H1 (cell line): Measurements from ENCODE around the gene APLP2.

ENCODE experiments used
- ASH2L ChIP-seq: fragments of 200-600, 300-600 bp; sonication (generic); IDR thresholded peaks from one replicate; pipeline ENCODE4 v1.7.1; 2017; ENCODE audit warnings: low read length
- CEBPB ChIP-seq: IDR thresholded peaks from 2 replicates; pipeline ENCODE4 v1.6.1; 2012; ENCODE audit warnings: low read depth, low read length
- CTCF ChIP-seq, 3 experiments: IDR thresholded peaks; 1 replicate in 2 of 3; 2 replicates in 1 of 3; pipeline versions ENCODE4 v1.5.1 to v1.6.1; 2011; ENCODE audit warnings: low read length in 3 of 3, mild to moderate bottlenecking in 3 of 3, inconsistent platforms in 2 of 3, low read depth in 1 of 3, moderate library complexity in 1 of 3; ENCODE audit not compliant: insufficient read depth in 1 of 3; ENCODE audit errors: control extremely low read depth in 1 of 3
- EP300 ChIP-seq, 2 experiments: IDR thresholded peaks; 1 replicate in 1 of 2; 2 replicates in 1 of 2; pipeline ENCODE4 v1.6.1; 2011 to 2012; ENCODE audit warnings: low read depth in 2 of 2, low read length in 2 of 2, mild to moderate bottlenecking in 2 of 2, borderline replicate concordance in 1 of 2, inconsistent platforms in 1 of 2, moderate library complexity in 1 of 2
- JUN ChIP-seq: IDR thresholded peaks from 2 replicates; pipeline ENCODE4 v1.6.1; 2011; ENCODE audit warnings: low read depth, mild to moderate bottlenecking, improper control_type of control experiment, low read length
- MAX ChIP-seq: IDR thresholded peaks from 2 replicates; pipeline ENCODE4 v1.6.1; 2012; ENCODE audit warnings: inconsistent platforms
- RFX5 ChIP-seq: IDR thresholded peaks from 2 replicates; pipeline ENCODE4 v1.6.1; 2011; ENCODE audit warnings: low read depth, low read length, improper control_type of control experiment, borderline replicate concordance
- USF2 ChIP-seq: IDR thresholded peaks from 2 replicates; pipeline ENCODE4 v1.6.1; 2011; ENCODE audit warnings: low read length, improper control_type of control experiment

GRCh38 chr11:130180491-130180890 lies 110.8 kb downstream of the APLP2 start:
- TF ChIP-seq MAX, result no peak
- TF ChIP-seq ASH2L, result no peak
- no peak for TF ChIP-seq CTCF (IDR thresholded peaks at IDR 0.05; ENCODE audit: control extremely low read depth in 1 of 3, insufficient read depth in 1 of 3, low read depth in 1 of 3, low read length in 3 of 3)
- no peak for TF ChIP-seq USF2
- no peak for TF ChIP-seq JUN
- TF ChIP-seq RFX5, result no peak
- no peak for TF ChIP-seq CEBPB
- no peak for TF ChIP-seq EP300 (IDR thresholded peaks at IDR 0.05; ENCODE audit: borderline replicate concordance in 1 of 2, low read depth in 2 of 2, low read length in 2 of 2)
